Smooth muscle cell (in vitro differentiated cells): Measurements from ENCODE around the gene NSUN6. TPM values are rescaled to one million over a fixed set of nuclear protein-coding genes. Genes with fewer than 3 reads are reported as not detected.

Experiments
- DNase-seq: peaks from one replicate; lab custom pipeline; 2025; ENCODE audit not compliant: unreplicated experiment; lab: John Stamatoyannopoulos, UW
- H2AFZ ChIP-seq: fragments of 200-600 bp; sonication (generic); 2 replicates; pipeline ENCODE4 v1.6.0; 2016; ENCODE audit warnings: antibody characterized with exemption, low read depth, mild to moderate bottlenecking
- H3F3A ChIP-seq: fragments of 200-600 bp; sonication (generic); 2 replicates; pipeline ENCODE4 v1.6.0; 2017; ENCODE audit warnings: antibody characterized with exemption, low read depth
- H3K27ac ChIP-seq: fragments of 200-600 bp; sonication (generic); 2 replicates; pipeline ENCODE4 v1.5.1; 2016; ENCODE audit warnings: low read depth, mild to moderate bottlenecking
- H3K27me3 ChIP-seq: fragments of 200-600 bp; sonication (generic); 2 replicates; pipeline ENCODE4 v1.6.1; 2016; ENCODE audit warnings: low read depth, mild to moderate bottlenecking
- H3K36me3 ChIP-seq: fragments of 200-600 bp; sonication (generic); 2 replicates; pipeline ENCODE4 v1.5.1; 2016; ENCODE audit warnings: low read depth
- H3K4me1 ChIP-seq: fragments of 200-600 bp; sonication (generic); 2 replicates; pipeline ENCODE4 v1.5.1; 2016; ENCODE audit warnings: low read depth
- H3K4me2 ChIP-seq: fragments of 200-600 bp; sonication (generic); 2 replicates; pipeline ENCODE4 v1.6.0; 2016; ENCODE audit warnings: mild to moderate bottlenecking
- H3K4me3 ChIP-seq: fragments of 200-600 bp; sonication (generic); 2 replicates; pipeline ENCODE4 v1.5.1; 2016; ENCODE audit warnings: mild to moderate bottlenecking
- H3K79me2 ChIP-seq: fragments of 200-600 bp; sonication (generic); 2 replicates; pipeline ENCODE4 v1.6.0; 2016; ENCODE audit warnings: low read depth, mild to moderate bottlenecking
- H3K9ac ChIP-seq: fragments of 200-600 bp; sonication (generic); 2 replicates; pipeline ENCODE4 v1.6.0; 2016; ENCODE audit warnings: low read depth
- H3K9me3 ChIP-seq: fragments of 200-600 bp; sonication (generic); replicated peaks from 2 replicates; pipeline ENCODE4 v1.5.1; 2016; ENCODE audit warnings: low read depth
- H4K20me1 ChIP-seq: fragments of 200-600 bp; sonication (generic); 2 replicates; pipeline ENCODE4 v1.6.0; 2016; ENCODE audit warnings: low read depth
- CTCF ChIP-seq: fragments of 200-600 bp; sonication (generic); IDR thresholded peaks from 2 replicates; pipeline ENCODE4 v1.5.1; 2017; ENCODE audit warnings: borderline replicate concordance, mild to moderate bottlenecking, antibody characterized with exemption; ENCODE audit not compliant: insufficient read depth, poor library complexity, severe bottlenecking
- WGBS: methylation state at CpG from one replicate; pipeline ENCODE4 v1.1.7; 2016; ENCODE audit warnings: low lambda C conversion rate; 5-methylcytosine and 5-hydroxymethylcytosine counted together
- polyA plus RNA-seq: library from polyadenylated mRNA; unstranded; fragments of >200 nt; fragmentation: Nextera tagmentation; extraction: Ambion mirVana; gene quantifications from 2 replicates; pipeline ENCODE4 v1.2.1, GENCODE V29; 2016
- total RNA-seq: library from RNA; depleted of rRNA; stranded (reverse); fragments of >200 nt; gene quantifications from 2 replicates; pipeline ENCODE4 v1.2.3, GENCODE V29; 2014

NSUN6 gene
- total and polyA plus RNA-seq, 2 experiments from 2014 or later, result 6.1 to 7.2 TPM

- peak; percentile 33 for TF ChIP-seq CTCF
- Histone ChIP-seq H2AFZ (no peak overlapping the region), H3K27me3 (no peaks in the 10 kb centered on the region), H3K4me3 (no peak overlapping the region), H3K36me3 (peaks cover 6% of the 10 kb centered on the region), H4K20me1 (no peaks in the 10 kb centered on the region), H3K79me2 (no peaks in the 10 kb centered on the region), H3K4me2 (no peak overlapping the region), H3K4me1 (no peaks in the 10 kb centered on the region), H3K27ac (no peak overlapping the region), H3K9me3 (no peaks in the 10 kb centered on the region), H3F3A (no peaks in the 10 kb centered on the region), H3K9ac (no peak overlapping the region)
- WGBS, result 74% methylated on average over 5 of the region's 5 CpGs
- no peak for DNase-seq
Measured at GRCh38 chr10:18583575-18584270, 67.7 kb downstream of the NSUN6 start.

GRCh38 chr10:18582803-18583202, 68.6 kb downstream of the NSUN6 start:
- H3K27me3 ChIP-seq, result no peaks in the 10 kb centered on the region
- peaks cover 6% of the 10 kb centered on the region for H3K36me3 ChIP-seq
- no peaks in the 10 kb centered on the region for H3F3A ChIP-seq
- no peak overlapping the region for H3K27ac ChIP-seq
- H3K9ac ChIP-seq, result no peak overlapping the region
- WGBS, result 36% methylated on average over 3 of the region's 3 CpGs
- no peaks in the 10 kb centered on the region for H3K4me1 ChIP-seq
- peak overlapping the region; percentile 24 for H3K4me2 ChIP-seq
- no peaks in the 10 kb centered on the region for H3K9me3 ChIP-seq
- DNase-seq, result no peak
- TF ChIP-seq CTCF, result no peak
- H4K20me1 ChIP-seq, result no peaks in the 10 kb centered on the region
- no peak overlapping the region for H3K4me3 ChIP-seq
- H2AFZ ChIP-seq, result no peak overlapping the region
- H3K79me2 ChIP-seq, result no peaks in the 10 kb centered on the region

GRCh38 chr10:18577823-18578685, 73.3 kb downstream of the NSUN6 start:
- no peaks in the 10 kb centered on the region for H4K20me1 ChIP-seq
- no peak overlapping the region for H3K4me2 ChIP-seq
- no peak for TF ChIP-seq CTCF
- no peaks in the 10 kb centered on the region for H3F3A ChIP-seq
- H3K9me3 ChIP-seq, result no peaks in the 10 kb centered on the region
- H3K9ac ChIP-seq, result no peak overlapping the region
- no peaks in the 10 kb centered on the region for H3K36me3 ChIP-seq
- H3K4me3 ChIP-seq, result no peak overlapping the region
- 97% methylated on average over 15 of the region's 15 CpGs for WGBS
- no peak overlapping the region for H3K27ac ChIP-seq
- H2AFZ ChIP-seq, result no peak overlapping the region
- no peaks in the 10 kb centered on the region for H3K79me2 ChIP-seq
- no peak for DNase-seq
- H3K27me3 ChIP-seq, result no peaks in the 10 kb centered on the region
- H3K4me1 ChIP-seq, result no peaks in the 10 kb centered on the region
